Loucy (cell line): ENCODE data around the gene SLC22A31.

Experiments used
- H2AFZ ChIP-seq: fragments of 200-600 bp; sonication (generic); 2 replicates; pipeline ENCODE4 v1.6.0; 2016; ENCODE audit warnings: antibody characterized with exemption, mild to moderate bottlenecking, low read length, moderate library complexity
- H3F3A ChIP-seq: fragments of 200-600 bp; 2 replicates; pipeline ENCODE4 v1.6.0; 2016; ENCODE audit warnings: antibody characterized with exemption, low read depth, mild to moderate bottlenecking
- H3K27me3 ChIP-seq: fragments of 200-600 bp; sonication (generic); 2 replicates; pipeline ENCODE4 v1.6.1; 2014; ENCODE audit warnings: low read length, mild to moderate bottlenecking; ENCODE audit not compliant: insufficient read depth, poor library complexity, severe bottlenecking
- H3K36me3 ChIP-seq: fragments of 200-600 bp; sonication (generic); 2 replicates; pipeline ENCODE4 v1.6.1; 2016; ENCODE audit warnings: low read length; ENCODE audit not compliant: insufficient read depth
- H3K4me1 ChIP-seq: fragments of 200-600 bp; sonication (generic); 2 replicates; pipeline ENCODE4 v1.5.1; 2014; ENCODE audit warnings: low read length, mild to moderate bottlenecking; ENCODE audit not compliant: insufficient read depth, poor library complexity, severe bottlenecking
- H3K4me2 ChIP-seq: fragments of 200-600 bp; sonication (generic); 2 replicates; pipeline ENCODE4 v1.6.0; 2014; ENCODE audit warnings: antibody characterized with exemption, low read length, low read depth, mild to moderate bottlenecking; ENCODE audit not compliant: poor library complexity, severe bottlenecking
- H3K4me3 ChIP-seq: fragments of 200-600 bp; sonication (generic); 2 replicates; pipeline ENCODE4 v1.5.1; 2014; ENCODE audit warnings: low read length, mild to moderate bottlenecking, mixed read lengths; ENCODE audit not compliant: poor library complexity, severe bottlenecking
- H3K79me2 ChIP-seq: fragments of 200-600 bp; sonication (generic); 2 replicates; pipeline ENCODE4 v1.6.1; 2014; ENCODE audit warnings: low read length; ENCODE audit not compliant: insufficient read depth
- H3K9ac ChIP-seq: fragments of 200-600 bp; sonication (generic); 2 replicates; pipeline ENCODE4 v1.6.0; 2014; ENCODE audit warnings: mild to moderate bottlenecking, low read depth, low read length, moderate library complexity; ENCODE audit not compliant: poor library complexity, severe bottlenecking
- H3K9me2 ChIP-seq: fragments of 200-600 bp; sonication (generic); replicated peaks from 2 replicates; pipeline ENCODE4 v1.6.1; 2016; ENCODE audit warnings: low read depth, low read length, mixed read lengths
- H3K9me3 ChIP-seq: fragments of 200-600 bp; sonication (generic); 2 replicates; pipeline ENCODE4 v1.6.1; 2014; ENCODE audit warnings: mild to moderate bottlenecking, antibody characterized with exemption, low read length, low read depth; ENCODE audit not compliant: insufficient read depth
- H4K20me1 ChIP-seq: fragments of 200-600 bp; sonication (generic); 2 replicates; pipeline ENCODE4 v1.6.0; 2014; ENCODE audit warnings: antibody characterized with exemption, low read length, mild to moderate bottlenecking; ENCODE audit not compliant: insufficient read depth, poor library complexity, severe bottlenecking
- EZH2phosphoT487 ChIP-seq: fragments of 200-600 bp; IDR thresholded peaks from 2 replicates; pipeline ENCODE4 v1.6.1; 2018; ENCODE audit warnings: antibody characterized with exemption, mild to moderate bottlenecking, moderate library complexity, borderline replicate concordance
- TF ChIP-seq, protein P1 (sequence below): fragments of 200-600 bp; sonication (generic); conservative IDR thresholded peaks from 2 replicates; pipeline ENCODE4 v1.5.1; 2014; ENCODE audit warnings: mild to moderate bottlenecking, antibody characterized with exemption, low read length

SLC22A31 gene

DNA sequence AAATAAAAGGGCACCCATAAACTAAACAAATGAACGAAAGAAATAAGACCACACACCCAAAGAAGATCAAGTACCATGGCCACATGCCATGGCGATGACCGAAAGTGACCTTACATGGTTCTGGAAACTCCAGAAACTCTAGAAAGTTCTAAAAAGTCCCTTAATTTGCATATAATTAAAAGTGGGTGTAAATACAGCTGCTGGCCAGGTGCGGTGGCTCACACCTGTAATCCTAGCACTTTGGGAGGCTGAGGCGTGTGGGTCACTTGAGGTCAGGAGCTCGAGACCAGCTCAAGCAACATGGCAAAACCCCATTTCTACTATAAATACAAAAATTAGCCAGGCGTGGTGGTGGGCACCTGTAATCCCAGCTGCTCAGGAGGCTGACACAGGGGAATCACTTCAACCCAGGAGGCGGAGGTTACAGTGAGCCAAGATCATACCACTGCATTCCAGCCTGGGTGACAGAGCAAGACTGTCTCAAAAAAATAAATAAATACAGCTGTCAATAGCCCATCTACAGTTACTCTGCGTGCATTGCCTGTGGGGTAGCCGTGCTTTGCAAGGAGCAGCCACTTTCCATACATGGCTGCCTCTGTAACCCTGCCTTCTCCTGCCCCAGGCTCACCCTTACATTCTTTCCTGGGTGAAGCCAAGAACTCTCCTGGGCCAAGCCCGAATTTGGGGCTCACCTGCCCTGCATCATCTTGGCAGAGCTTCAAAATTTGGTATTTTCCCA is 10.0 kb upstream of the SLC22A31 start:
- H2AFZ ChIP-seq, result no peak overlapping the region
- no peaks in the 10 kb centered on the region for H3K9me2 ChIP-seq
- no peaks in the 10 kb centered on the region for H3K27me3 ChIP-seq
- no peaks in the 10 kb centered on the region for H4K20me1 ChIP-seq
- H3K36me3 ChIP-seq, result no peaks in the 10 kb centered on the region
- no peak overlapping the region for H3K4me3 ChIP-seq
- TF ChIP-seq, protein P1, sequence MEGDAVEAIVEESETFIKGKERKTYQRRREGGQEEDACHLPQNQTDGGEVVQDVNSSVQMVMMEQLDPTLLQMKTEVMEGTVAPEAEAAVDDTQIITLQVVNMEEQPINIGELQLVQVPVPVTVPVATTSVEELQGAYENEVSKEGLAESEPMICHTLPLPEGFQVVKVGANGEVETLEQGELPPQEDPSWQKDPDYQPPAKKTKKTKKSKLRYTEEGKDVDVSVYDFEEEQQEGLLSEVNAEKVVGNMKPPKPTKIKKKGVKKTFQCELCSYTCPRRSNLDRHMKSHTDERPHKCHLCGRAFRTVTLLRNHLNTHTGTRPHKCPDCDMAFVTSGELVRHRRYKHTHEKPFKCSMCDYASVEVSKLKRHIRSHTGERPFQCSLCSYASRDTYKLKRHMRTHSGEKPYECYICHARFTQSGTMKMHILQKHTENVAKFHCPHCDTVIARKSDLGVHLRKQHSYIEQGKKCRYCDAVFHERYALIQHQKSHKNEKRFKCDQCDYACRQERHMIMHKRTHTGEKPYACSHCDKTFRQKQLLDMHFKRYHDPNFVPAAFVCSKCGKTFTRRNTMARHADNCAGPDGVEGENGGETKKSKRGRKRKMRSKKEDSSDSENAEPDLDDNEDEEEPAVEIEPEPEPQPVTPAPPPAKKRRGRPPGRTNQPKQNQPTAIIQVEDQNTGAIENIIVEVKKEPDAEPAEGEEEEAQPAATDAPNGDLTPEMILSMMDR, result no peak
- TF ChIP-seq EZH2phosphoT487, result no peak
- H3K9me3 ChIP-seq, result no peaks in the 10 kb centered on the region
- no peaks in the 10 kb centered on the region for H3K79me2 ChIP-seq
- no peaks in the 10 kb centered on the region for H3F3A ChIP-seq
- no peak overlapping the region for H3K4me2 ChIP-seq
- no peak overlapping the region for H3K9ac ChIP-seq
- no peaks in the 10 kb centered on the region for H3K4me1 ChIP-seq

- no peaks in the 10 kb centered on the region for H3K79me2 ChIP-seq
- H3F3A ChIP-seq, result no peaks in the 10 kb centered on the region
- H3K9ac ChIP-seq, result no peak overlapping the region
- H4K20me1 ChIP-seq, result no peaks in the 10 kb centered on the region
- no peaks in the 10 kb centered on the region for H3K4me1 ChIP-seq
- no peaks in the 10 kb centered on the region for H3K9me2 ChIP-seq
- H3K4me3 ChIP-seq, result no peak overlapping the region
- no peak overlapping the region for H3K4me2 ChIP-seq
- no peaks in the 10 kb centered on the region for H3K36me3 ChIP-seq
- H3K9me3 ChIP-seq, result no peaks in the 10 kb centered on the region
- no peak overlapping the region for H2AFZ ChIP-seq
- no peak for TF ChIP-seq EZH2phosphoT487
- TF ChIP-seq, protein P1, result no peak
- no peaks in the 10 kb centered on the region for H3K27me3 ChIP-seq
Measured at GRCh38 chr16:89209522-89210044, 9.2 kb upstream of the SLC22A31 start.

- Histone ChIP-seq H3K9me2 (no peaks in the 10 kb centered on the region), H3K9me3 (no peaks in the 10 kb centered on the region), H3K4me3 (no peak overlapping the region), H3K4me1 (no peaks in the 10 kb centered on the region), H3K27me3 (no peaks in the 10 kb centered on the region), H4K20me1 (no peaks in the 10 kb centered on the region), H2AFZ (no peak overlapping the region), H3F3A (no peaks in the 10 kb centered on the region), H3K36me3 (no peaks in the 10 kb centered on the region), H3K79me2 (no peaks in the 10 kb centered on the region), H3K9ac (no peak overlapping the region), H3K4me2 (no peak overlapping the region)
- TF ChIP-seq EZH2phosphoT487, result no peak
- TF ChIP-seq, protein P1, result no peak
Measured at GRCh38 chr16:89207993-89208392, 7.7 kb upstream of the SLC22A31 start.
